Keratinocyte (primary cell): ENCODE data around the gene PCBD1.

Experiments
- EZH2 ChIP-seq: IDR thresholded peaks from one replicate; pipeline ENCODE4 v1.6.1; 2012; ENCODE audit warnings: inconsistent platforms, mild to moderate bottlenecking, low read length, moderate library complexity
- TF ChIP-seq, protein P1 (sequence below), 3 experiments: IDR thresholded peaks in 1 of 3; conservative IDR thresholded peaks in 1 of 3; optimal IDR thresholded peaks in 1 of 3; 2 replicates in 2 of 3; 3 replicates in 1 of 3; pipeline versions ENCODE3 to v1.5.1; 2011; ENCODE audit warnings: low read length in 3 of 3, mild to moderate bottlenecking in 3 of 3, moderate library complexity in 2 of 3, control low read depth in 1 of 3, inconsistent platforms in 1 of 3; ENCODE audit not compliant: insufficient read depth in 2 of 3; ENCODE audit errors: extremely low read depth in 1 of 3

DNA sequence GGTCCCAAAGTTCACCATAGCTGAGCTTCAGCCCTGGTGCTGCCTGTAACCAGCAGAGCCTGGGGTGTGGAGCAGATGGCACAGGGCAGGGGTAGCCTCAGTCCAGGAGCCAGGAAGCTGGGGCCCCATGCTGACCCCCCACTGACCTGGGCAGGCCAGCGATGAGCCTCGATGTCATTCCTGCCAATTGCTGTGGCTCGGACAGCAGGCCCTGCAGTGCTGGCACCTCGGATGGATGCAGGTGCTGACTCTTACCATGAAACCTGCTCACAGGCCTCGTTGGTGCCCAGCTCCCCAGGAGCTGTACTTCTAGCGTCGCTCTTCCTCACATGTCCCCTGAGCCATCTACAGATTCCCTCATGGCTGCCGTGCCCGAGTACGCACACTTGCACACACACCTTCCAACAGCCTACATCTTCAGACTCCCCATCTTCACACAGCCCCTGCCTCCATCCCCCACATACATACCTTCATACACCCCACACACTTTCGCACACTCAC lies 46.8 kb upstream of the PCBD1 start:
- TF ChIP-seq, protein P1, sequence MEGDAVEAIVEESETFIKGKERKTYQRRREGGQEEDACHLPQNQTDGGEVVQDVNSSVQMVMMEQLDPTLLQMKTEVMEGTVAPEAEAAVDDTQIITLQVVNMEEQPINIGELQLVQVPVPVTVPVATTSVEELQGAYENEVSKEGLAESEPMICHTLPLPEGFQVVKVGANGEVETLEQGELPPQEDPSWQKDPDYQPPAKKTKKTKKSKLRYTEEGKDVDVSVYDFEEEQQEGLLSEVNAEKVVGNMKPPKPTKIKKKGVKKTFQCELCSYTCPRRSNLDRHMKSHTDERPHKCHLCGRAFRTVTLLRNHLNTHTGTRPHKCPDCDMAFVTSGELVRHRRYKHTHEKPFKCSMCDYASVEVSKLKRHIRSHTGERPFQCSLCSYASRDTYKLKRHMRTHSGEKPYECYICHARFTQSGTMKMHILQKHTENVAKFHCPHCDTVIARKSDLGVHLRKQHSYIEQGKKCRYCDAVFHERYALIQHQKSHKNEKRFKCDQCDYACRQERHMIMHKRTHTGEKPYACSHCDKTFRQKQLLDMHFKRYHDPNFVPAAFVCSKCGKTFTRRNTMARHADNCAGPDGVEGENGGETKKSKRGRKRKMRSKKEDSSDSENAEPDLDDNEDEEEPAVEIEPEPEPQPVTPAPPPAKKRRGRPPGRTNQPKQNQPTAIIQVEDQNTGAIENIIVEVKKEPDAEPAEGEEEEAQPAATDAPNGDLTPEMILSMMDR (optimal IDR thresholded peaks at IDR 0.05 in 1 of 3, IDR thresholded peaks at IDR 0.05 in 1 of 3, conservative IDR thresholded peaks at IDR 0.05 in 1 of 3; ENCODE audit: extremely low read depth in 1 of 3, insufficient read depth in 2 of 3, low read length in 3 of 3): no peak
- no peak for TF ChIP-seq EZH2
